Ureter (tissue), 1 donor: ENCODE data around the gene SNRNP35. TPM values are rescaled to one million over a fixed set of nuclear protein-coding genes. Genes with fewer than 3 reads are reported as not detected.
"Not testable (repeated sequence)": the region's sequence is repeated elsewhere in the genome, so short reads cannot be mapped to it uniquely, and the experiment has no call there.

ENCODE experiments used
- DNase-seq: peaks from one replicate; pipeline ENCODE4 v3.0.0-alpha.2; 2020; ENCODE audit warnings: low spot score
- total RNA-seq: library from RNA; stranded (reverse); gene quantifications from one replicate; pipeline ENCODE4 v1.2.4, GENCODE V29; 2023
- donor health status: DM: yes; HTN: yes; CAD: no.

The SNRNP35 gene, protein sequence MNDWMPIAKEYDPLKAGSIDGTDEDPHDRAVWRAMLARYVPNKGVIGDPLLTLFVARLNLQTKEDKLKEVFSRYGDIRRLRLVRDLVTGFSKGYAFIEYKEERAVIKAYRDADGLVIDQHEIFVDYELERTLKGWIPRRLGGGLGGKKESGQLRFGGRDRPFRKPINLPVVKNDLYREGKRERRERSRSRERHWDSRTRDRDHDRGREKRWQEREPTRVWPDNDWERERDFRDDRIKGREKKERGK
- 24.1 TPM for total RNA-seq

DNA sequence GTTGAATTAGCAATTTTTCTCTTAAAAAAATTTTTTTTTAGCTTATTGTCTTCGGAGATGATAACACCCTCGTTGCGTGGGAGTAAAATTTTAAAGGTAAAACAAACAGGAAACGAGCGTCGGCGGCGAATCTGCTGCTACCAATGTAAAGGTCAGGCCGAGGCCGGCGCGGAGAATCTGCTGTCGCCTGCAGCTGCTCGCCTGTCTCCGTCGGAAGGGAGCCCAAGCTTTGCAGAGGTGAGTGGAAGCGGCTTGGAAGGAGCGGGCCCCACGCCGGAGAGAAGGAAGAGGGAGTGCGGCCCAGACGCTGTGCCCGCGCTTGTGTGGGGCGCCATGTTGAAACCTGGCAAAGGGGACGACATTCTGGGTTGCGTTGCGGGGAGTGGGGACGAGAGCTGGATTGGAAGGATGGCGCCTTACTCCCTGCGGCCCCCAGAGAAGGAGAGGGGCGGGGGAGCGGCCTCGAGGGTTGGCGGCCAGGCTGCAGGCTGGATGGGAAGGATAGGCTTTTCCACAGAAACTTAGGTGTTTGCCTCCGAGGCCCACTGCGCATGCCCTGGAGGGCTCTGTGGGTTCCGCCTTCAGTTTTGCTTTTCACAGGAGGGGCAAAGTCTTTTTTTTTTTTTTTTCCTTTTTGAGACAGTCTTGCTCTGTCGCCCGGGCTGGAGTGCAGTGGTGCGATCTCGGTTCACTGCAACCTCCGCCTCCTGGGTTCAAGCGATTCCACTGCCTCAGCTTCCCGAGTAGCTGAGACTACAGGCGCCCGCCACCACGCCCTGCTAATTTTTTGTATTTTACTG, at the start of gene SNRNP35:
TSS of gene SNRNP35 (plus strand) at position 160 of the 800 bp plus-strand sequence. CDS start 7,402 bp downstream, outside the sequence.
- DNase-seq: peak; percentile 78

DNA sequence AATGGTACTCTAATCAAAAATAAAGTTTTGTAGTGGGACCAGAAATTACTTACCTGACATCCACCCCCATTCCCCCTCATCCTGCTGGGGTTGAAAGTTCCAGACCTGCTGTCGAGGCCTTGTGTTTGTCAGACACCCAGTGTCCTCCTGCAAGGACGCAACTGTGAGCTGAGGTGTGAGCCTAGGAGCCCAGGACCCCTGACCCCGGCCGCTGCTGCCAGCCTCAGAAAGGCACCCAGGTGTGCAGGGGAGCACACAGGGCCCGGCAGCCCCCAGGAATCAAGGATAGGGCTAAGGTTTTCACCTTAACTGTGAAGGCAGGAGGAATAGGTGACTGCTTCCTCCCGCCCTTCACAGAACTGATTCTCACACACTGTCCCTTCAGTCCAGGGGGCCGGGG, 49.3 kb upstream of the SNRNP35 start:
- DNase-seq: not testable (repeated sequence)

DNA sequence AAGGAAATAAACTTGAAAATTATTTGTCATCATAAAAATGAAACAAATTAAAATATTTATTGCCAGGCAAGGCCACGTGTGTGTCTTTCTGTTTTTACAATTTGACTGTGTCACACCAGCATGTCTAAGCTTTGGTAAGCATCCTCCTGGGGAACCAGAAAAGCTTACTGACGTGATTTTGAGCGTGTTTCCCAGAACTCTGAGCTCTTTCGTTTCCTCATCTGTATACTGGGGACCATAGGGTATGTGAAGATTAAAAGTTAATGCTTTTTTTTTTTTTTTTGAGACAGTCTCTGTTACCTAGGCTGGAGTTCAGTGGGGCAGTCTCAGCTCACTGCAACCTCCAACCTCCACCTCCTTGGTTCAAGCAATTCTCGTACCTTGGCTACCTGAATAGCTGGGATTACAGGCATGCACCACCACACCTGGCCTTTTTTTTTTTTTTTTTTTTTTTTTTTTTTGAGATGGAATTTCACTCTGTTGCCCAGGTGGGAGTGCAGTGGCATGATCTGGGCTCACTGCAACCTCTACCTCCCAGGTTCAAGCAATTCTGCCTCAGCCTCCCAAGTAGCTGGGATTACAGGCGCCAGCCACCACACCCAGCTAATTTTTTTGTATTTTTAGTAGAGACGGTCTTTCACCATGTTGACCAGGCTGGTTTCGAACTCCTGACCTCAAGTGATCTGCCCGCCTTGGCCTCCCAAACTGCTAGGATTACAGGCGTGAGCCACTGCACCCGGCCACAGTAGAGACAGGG, 48.5 kb upstream of the SNRNP35 start:
- DNase-seq: not testable (repeated sequence)

DNA sequence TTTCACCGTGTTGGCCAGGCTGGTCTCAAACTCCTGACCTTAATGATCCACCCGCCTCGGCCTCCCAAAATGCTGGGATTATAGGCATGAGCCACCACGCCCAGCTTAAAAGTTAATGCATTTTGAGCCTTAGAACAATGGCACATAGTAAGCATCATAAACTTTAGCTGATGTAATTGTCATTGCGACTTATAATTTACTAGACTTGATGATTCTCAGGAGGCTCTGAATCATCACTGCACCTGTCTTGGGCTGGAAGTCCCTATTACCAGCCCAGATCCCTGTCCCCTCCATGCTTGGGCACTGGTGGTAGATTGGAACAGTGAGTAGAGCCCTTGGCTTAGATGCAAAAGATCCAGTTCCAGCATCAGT, 47.9 kb upstream of the SNRNP35 start:
- DNase-seq: no peak

DNA sequence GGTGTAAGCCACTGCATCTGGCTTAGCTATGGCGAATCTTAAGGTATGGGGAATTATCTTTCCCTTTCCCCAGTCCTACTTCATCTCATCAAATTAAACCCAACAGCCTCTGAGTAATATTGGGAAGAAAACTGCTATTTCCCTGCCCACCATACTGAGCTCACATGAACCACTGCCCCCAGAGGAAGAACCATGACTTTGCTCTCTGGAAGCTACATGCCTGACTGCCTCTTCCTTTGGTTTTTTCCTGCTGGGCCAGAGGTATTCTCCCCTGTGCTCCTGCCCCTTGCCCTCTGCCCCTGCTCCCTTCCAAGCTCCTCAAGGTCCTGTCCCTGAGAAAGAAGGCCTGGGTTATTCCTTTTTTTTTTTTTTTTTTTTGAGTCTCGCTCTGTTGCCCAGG, 36.6 kb upstream of the SNRNP35 start:
- no peak for DNase-seq

DNA sequence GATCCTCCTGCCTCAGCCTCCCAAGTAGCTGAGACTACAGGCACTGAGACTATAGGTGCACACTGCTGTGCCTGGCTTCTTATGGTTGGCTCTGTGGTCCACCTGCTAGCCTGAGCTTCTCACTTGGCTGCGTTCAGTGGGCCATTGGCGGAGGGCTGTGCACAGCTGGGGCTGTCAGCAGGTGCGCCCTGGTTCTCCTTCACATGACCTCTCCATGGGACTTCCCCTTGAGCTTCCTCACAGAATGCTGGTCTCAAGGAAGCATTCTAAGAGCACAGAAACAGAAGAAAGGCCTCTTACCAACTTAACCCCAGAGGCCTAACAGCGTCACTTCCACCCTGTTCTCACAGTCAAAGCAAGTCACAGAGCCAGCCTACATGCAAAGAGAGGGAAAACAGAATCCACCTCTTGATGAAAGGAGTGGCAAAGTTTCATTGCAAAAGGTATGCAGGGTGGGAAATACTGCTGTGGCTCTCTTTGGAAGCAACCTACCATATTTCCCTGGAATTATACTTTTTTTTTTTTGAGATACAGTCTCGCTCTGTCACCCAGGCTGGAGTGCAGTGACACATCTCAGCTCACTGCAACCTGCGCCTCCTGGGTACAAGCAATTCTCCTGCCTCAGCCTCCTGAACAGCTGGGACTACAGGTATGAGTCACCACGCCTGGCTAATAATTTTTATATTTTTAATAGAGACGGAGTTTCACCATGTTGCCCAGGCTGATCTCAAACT, 30.7 kb upstream of the SNRNP35 start:
- no peak for DNase-seq

DNA sequence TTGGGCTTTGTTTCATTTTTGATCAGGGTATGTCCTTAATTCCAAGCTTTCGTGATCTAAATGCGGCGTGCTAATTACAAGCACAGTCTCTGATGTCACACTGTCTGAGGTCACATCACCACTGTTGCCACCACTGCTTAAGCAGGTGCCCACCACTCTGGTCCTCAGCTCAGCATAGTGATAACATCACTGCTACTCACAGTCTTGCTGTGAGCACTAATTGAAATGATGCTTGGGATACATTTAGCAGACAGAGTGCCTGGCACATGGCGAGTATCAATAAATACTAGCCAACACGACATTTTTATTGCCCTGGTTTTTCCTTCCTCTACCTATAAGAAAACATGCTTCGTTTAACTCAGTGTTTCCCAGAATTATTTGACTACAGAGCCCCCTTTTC, 29.3 kb upstream of the SNRNP35 start:
- no peak for DNase-seq

DNA sequence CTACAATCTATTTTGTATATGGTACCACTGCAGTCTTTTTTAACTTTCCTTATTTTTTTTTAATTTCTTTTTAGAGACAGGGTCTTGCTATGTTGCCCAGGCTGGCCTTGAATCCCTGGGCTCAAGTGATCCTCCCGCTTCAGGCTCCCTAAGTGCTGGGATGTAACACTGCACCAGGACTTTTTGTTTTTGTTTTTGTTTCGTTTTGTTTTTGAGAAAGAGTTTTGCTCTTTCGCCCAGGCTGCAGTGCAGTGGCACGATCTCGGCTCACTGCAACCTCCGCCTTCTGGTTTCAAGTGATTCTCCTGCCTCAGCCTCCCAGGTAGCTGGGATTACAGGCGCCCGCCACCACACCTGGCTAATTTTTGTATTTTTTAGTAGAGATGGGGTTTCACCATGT, 28.8 kb upstream of the SNRNP35 start:
- DNase-seq: not testable (repeated sequence)

DNA sequence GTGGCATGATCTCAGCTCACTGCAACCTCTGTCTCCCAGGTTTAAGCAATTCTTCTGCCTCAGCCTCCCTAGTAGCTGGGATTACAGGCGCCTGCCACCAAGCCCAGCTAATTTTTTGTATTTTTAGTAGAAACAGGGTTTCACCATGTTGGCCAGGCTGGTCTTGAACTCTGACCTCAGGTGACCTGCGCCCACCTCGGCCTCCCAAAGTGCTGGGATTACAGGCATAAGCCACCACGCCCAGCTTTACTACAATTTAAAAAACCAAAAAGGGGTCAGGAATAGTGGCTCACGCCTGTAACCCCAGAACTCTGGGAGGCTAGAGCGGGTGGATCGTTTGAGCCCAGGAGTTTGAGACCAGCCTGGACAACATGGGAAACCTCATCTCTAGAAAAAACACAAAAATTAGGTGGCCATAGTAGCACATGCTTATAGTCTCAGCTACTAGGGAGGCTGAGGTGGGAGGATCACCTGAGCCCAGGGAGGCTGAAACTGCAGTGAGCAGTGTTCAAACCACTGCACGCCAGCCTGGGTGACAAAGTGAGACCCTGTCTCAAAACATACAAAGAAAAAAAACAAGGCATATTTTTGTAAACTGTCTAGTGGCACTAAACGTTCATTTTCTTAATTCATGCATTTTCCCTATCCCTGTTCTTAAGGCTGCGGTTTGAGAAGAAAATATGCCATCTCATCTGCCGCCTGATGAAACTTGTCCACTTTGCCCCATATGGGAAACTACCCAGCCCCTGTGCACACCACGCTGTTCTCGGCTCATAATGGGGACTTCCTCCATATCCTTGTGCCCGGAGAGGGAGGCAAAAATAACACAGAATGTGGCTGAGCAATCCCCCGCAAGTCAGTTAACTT, 25.8 kb upstream of the SNRNP35 start:
- DNase-seq: not testable (repeated sequence)

DNA sequence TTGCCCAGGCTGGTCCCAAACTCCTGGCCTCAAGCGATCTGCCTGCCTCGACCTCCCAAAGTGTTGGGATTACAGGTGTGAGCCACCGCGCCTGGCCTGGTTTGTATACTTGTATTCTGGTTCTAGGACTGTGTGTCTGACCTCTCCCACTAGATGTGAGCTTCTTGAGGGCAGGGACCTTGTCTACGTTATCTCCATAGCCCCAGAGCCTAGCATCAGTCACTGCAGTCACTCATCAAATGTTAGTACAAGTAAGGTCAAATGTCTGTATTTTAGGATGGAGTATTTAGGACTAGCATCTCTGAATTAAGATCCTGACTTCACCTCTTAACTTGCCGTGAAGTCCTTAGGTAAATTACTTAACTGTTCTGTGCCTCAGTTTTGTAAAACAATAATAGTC, 24.3 kb upstream of the SNRNP35 start:
- no peak for DNase-seq

DNA sequence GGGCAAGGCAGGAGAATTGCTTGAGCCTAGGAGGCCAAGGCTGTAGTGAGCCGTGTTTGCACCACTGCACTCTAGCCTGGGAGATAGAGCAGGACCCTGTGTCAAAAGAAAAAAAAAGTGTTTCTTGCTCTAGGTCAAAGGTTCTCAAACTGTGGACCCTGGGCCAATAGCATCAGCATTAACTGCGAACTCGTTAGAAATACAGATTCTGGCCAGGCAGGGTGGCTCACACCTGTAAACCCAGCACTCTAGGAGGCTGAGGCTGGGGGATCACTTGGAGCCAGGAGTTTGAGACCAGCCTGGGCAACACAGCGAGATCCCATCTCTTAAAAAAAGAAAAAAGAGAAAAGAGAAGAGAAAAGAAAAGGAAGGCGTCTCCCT, 22.3 kb upstream of the SNRNP35 start:
- DNase-seq: no peak

DNA sequence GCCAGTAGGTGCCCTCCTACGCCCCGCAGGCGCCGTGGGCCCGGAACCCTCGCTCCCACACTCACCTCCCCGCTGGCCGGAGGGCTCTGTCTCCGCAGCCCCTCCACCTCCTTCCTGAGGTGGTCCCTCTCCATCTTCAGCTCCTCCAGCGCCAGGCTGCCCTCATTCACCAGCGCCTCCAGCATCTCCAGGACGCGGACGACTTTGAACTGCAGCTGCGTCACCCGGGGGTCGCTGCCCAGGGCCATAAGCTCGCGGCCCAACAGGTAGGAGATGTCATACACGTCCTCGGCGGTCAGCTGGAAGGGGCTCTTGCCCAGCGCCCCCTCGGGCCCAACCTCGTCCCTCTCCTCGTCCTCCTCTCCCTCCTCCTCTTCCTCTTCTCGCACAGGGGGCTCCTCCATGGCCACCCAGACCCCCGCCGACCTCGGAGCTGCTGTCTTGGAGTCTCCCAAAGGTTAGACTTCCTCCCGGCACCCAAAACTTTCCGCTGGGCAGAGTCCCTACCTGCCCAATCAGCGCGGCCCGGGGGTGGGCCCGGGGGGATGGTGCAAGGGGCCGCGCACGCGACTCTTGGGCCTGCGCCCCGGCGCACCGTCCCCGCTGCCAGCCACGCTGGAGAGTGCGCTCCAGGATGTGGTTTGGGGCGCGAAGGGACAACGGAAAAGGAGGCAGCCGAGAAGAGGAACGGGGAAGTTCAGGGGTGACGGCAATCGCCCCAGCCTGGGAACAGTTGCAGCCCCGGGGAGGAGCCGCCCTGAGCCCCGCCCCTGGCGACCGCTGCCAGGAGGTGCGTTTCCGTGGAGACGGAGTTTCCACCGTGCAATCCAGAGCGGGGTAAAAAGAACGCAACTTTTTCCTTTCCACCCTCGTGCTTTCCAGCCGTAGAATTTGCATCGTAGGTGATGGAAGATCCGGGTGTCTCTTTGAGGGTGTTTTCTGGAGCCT, 21.6 kb upstream of the SNRNP35 start, which contains the start of gene RILPL2:
TSS of gene RILPL2 (minus strand) at position 668 of the 948 bp plus-strand sequence. CDS start at position 404, 264 bp downstream.
- DNase-seq: peak; percentile 93

DNA sequence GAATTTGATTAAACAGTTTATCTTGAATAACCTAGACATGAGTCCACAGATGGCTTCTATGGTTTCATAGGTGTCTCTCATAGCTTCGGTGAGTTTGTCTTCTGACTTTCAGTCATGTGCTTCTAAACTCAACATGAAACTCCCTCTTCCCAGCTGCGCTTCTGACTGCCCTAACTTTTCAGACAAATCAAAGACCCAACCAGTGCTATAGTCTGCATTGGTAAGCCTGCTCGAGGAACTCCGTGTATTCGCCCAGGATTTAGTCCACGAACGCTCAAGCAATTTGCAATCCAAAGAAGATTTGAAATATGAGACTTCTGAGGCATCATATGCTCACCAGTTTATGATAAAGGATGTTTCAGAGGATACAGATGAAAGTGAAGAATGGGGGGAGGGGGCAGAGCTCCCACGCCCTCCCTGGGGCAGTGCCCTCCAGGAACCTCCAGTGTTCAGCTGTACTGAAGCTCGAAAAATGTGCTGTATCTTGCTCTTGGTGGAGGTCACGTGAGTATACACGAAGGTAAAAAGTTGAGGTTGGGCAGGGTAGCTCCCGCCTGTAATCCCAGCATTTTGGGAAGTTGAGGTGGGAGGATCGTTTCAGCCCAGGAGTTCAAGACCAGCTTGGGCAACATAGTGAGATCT, 16.3 kb upstream of the SNRNP35 start:
- no peak for DNase-seq

DNA sequence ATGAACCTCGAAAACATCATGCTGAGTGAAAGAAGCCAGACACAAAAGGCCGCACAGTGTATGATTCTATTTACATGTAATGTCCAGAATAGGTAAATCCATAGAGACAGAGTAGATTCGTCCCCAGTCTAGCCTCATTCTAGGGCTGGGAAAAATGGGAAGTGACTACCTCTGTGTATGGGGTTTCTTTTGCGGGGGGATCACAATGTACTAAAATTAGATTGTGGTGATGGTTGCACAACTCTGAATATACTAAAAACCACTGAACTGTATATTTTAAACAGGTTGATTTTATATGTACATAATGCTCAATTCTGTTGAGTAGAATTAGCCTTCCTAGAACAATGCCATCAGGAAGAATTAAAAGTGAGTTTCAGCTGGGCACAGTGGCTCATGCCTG, 15.2 kb upstream of the SNRNP35 start:
- no peak for DNase-seq

DNA sequence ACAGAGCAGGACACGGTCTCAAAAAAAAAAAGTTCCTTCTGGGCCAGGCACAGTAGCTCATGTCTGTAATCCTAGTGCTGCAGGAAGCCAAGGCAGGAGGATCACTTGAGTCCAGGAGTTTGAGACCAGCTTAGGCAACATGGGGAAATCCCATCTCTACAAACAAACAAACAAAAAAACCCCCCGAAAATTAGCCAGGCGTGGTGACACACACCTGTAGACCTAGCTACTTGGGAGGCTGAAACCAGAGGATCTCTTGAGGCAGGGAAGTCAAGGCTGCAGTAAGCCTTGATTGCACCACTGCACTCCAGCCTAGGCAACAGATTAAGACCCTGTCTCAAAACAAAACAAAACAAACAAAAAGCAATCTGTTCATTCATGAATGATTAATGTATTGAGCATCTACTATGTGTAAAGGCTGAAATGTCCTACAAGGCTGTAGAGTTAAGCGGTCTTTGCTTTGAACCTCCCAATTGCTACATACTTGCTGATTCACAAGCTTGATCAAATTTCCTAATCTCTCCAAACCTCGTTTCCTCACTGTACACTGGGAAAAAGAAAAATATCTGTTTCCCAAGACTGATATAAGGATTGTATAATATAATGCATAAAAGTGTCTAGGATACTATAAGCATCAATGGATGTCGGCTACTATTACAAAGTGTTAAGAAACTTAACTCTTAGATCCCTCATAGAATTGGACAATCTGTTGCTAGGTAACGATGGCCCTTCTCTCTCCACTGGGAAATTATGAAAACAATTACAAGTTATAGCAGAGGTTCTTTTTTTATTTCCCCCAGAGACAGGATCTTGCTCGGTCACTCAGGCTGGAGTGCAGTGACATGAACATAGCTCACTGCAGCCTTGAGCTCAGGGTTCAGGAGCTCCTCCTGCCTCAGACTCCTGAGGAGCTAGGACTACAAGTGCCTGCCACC, 13.6 kb upstream of the SNRNP35 start:
- DNase-seq: no peak

DNA sequence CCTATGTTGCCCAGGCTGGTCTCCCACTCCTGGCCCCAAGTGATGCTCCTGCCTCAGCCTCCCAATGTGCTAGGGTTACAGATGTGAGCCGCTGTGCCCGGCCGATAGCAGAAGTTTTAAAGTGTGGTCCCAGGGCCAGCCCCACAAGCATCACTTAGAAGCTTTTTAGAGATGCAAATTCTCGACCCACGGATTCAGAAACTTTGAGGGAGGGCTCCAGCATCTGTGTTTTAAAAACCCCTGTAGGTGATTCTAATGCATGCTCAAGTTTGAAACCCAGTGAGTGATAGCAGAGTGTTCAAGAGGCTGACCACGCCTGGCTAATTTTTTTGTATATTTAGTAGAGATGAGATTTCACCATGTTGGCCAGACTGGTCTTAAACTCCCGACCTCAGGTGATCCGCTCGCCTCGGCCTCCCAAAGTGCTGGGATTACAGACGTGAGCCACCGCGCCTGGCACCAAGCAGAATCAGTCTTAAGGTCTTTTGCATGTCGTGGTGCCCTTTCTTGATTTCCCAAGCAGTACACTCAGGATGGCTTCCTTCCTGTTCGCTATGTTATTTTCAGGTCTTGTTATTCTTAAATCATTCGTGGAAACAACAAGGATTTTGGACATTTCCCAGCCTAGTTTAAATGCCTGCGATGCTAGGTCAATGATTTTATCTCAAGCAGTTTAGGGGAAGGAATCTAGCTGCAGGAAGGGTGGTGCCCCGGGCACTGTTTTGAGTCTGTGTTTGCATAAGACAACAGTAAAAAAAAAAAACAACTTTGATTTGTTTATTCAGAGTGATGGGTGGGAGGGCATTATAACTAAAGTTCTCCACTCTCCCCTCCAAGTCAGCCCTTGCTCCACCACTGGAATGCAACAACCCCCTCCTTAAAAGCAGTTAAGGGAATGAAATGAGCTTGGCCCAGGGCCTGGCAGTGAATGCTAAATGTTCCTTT, 12.3 kb upstream of the SNRNP35 start:
- no peak for DNase-seq

DNA sequence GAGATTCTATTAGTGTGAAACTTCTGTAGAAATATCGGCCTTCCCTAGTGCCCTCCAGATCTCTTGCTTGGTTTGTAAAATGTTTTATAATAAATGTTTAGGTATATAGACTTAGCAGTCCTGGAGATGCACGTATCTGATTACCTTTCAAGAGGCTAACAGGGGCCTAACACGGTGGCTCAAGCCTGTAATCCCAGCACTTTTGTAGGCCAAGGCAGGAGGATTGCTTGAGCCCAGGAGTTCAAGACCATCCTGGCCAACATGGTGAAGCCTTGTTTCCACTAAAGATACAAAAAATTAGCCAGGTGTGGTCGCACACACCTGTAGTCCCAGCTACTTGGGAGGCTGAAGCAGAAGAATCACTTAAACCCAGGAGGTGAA, 11.6 kb upstream of the SNRNP35 start:
- no peak for DNase-seq
